Limb (tissue), 2 donors: Measurements from ENCODE around the gene POMP.
"Not testable (repeated sequence)": the region's sequence is repeated elsewhere in the genome, so short reads cannot be mapped to it uniquely, and the experiment has no call there.

Source experiments
- DNase-seq, 2 donors: peaks; one replicate each; pipeline ENCODE4 v3.0.0-alpha.2; 2016; ENCODE audit errors: extremely low spot score in 2 of 2

Gene POMP

GRCh38 chr13:28637714-28638355 lies 21.1 kb upstream of the POMP start:
- no peak for DNase-seq

- no peak for DNase-seq
Observed at GRCh38 chr13:28638756-28639155, 20.2 kb upstream of the POMP start.

GRCh38 chr13:28640861-28641599 lies 17.9 kb upstream of the POMP start:
- no peak for DNase-seq

- DNase-seq = no peak
Observed at GRCh38 chr13:28641600-28641926, 17.4 kb upstream of the POMP start.

GRCh38 chr13:28650284-28650683 lies 8.6 kb upstream of the POMP start:
- no peak for DNase-seq

- no peak for DNase-seq
Observed at GRCh38 chr13:28651810-28652401, 7.0 kb upstream of the POMP start.

GRCh38 chr13:28653111-28653510 lies 5.8 kb upstream of the POMP start:
- no peak for DNase-seq

- no peak for DNase-seq
Observed at GRCh38 chr13:28654276-28654675, 4.7 kb upstream of the POMP start.

- DNase-seq = no peak
Observed at GRCh38 chr13:28655561-28655960, 3.4 kb upstream of the POMP start.

- peak in 1 of 2 donors; percentile 13 for DNase-seq
Observed at GRCh38 chr13:28657784-28658538, 969 bp upstream of the POMP start.

GRCh38 chr13:28658539-28658795 lies 463 bp upstream of the POMP start:
- DNase-seq = peak in 1 of 2 donors; percentile 49

GRCh38 chr13:28659621-28659970 lies 666 bp downstream of the POMP start:
- no peak for DNase-seq

GRCh38 chr13:28666897-28667488 lies 8.1 kb downstream of the POMP start:
- no peak for DNase-seq

- no peak for DNase-seq
Observed at GRCh38 chr13:28671126-28671792, 12.3 kb downstream of the POMP start.

- no peak for DNase-seq
Observed at GRCh38 chr13:28678809-28679208, 19.9 kb downstream of the POMP start.

GRCh38 chr13:28679628-28680027 lies 20.7 kb downstream of the POMP start:
- no peak for DNase-seq

- DNase-seq = no peak
Observed at GRCh38 chr13:28680541-28680940, 21.6 kb downstream of the POMP start.

- DNase-seq = not testable (repeated sequence)
Observed at GRCh38 chr13:28683169-28683568, 24.2 kb downstream of the POMP start.

- no peak for DNase-seq
Observed at GRCh38 chr13:28684257-28684656, 25.3 kb downstream of the POMP start.

GRCh38 chr13:28685114-28685513 lies 26.2 kb downstream of the POMP start:
- no peak for DNase-seq

GRCh38 chr13:28685892-28686291 lies 27.0 kb downstream of the POMP start:
- no peak for DNase-seq
